Urothelium cell line (cell line): Measurements from ENCODE around the gene ZNF382.
"Not testable (repeated sequence)": the region's sequence is repeated elsewhere in the genome, so short reads cannot be mapped to it uniquely, and the experiment has no call there.

Experiments
- DNase-seq: peaks from one replicate; pipeline ENCODE4 v3.0.0; 2011; ENCODE audit warnings: low spot score, mixed read lengths
- FAIRE-seq: peaks from 2 replicates; lab custom pipeline; 2011; peaks lifted over from hg19 to GRCh38; lab: Jason Lieb, UNC

ZNF382 gene

DNA sequence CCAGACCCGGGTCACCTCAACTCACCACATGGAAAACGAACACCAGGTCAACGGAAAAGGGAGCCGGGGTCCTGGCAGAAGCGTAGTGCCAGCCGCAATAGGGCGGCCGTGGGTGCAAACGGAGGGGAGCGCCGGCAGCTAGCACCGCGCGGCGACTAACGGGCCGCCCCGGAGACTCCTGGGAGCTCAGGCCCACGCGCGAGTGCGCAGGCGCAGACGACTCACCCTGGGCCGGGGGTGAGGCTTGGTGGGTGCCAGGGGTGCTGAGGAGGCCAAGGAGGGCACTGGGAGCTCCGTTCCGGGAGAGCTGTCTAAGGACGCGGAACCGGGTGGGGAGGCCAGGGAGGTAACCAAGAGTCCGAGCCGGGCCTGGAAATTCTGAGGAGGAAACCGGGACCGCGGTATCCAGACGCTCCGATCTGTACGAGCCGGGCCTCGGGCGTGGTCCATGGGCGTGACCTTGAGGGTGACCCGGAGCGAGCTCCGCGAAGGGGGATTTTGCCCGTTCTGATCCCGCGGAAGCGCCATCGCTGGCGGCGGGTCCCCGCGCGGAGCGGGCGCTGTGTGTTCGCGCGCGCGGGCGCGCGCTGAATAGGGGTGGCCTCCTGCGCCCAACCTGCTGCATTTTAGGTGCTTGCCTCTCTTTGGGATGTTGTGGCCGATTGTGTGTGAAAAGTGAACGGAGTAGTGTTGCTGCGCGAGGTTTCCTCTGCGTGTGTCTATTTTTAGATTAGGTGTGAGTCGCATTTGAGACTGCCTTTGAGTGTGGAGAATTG lies at the start of gene ZNF382:
ZNF382 (plus strand) TSS at position 213 of the 776 bp plus-strand sequence. CDS start 4,602 bp downstream, outside the sequence.
- FAIRE-seq = no peak
- no peak for DNase-seq

DNA sequence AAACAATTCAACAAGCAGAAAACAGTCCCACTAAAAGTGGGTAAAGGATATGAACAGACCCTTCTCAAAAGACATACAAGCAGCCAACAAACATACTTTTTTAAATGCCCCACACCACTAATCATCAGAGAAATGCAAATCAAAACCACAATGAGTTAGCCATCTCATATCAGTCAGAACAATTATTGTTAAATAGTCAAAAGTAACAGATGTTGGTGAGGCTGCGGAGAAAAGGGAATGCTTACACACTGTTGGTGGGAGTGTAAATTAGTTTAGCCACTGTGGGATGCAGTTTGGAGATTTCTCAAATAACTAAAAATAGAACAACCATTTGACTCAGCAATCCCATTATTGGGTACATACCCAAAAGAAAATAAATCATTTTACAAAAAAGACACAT lies 40.7 kb upstream of the ZNF382 start:
- no peak for FAIRE-seq

DNA sequence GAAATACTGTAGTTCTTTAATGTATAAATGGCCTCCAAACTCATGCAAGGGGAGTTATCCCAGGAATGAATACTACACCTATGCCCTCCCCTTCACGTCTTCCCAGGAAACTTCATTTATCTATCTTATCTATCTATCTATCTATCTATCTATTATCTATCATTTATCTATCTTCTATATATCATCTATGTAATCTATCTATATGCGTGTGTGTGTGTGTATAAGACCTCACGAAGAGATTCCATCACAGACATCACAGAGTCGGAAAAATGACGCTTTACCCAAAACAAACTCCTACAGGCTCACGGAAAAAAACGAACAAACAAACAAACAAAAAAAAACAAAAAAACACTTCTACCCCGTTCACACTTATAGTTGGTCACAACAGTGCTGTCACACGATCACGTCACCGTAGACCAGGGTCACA lies 32.5 kb upstream of the ZNF382 start:
- DNase-seq (no peak), FAIRE-seq (peak; percentile 52)

More for the DNA sequence above, 40.7 kb upstream of the ZNF382 start:
- DNase-seq = no peak

DNA sequence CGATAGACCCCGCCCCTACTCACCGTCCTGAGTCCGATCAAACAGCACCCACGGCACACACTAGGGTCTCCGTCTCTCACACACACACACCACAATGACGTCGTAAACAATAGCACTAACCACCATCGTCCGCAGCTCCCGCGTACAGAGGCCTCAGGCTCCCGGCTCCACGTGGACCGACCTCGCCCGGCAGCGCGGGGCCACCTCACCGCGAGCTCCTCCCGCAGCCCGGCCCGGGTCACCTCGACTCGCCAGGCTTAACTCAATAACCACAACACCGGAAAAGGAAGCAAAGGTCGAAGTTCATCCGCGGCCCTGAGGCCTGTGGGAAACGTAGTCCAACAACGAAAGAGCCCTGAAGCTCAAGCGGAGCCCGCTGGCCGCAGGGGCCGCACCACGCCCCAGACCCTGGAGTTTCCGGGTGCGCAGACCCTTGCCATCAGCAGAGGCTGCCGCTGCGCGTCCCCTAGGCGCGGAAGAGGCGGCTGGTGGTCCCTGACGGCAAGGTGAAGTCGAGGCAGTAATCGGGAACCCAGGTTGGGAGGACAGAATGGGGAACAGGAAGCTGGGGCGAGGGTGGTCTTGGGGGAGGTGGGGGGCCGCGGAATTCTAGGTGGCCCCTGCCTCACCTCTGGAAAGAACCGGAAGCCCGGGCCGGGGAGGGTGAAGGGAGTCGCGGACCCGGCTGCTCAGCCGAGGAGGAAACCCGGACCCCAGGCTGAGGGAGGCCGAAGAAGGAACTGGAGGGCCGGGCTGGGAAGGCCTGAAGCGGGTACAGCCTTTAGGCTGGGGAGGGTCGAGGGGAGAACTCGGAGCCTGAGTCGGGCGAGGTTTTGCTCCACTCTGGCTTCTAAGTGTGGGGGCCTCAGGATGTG lies 31.9 kb upstream of the ZNF382 start, which contains the start of gene ZNF529:
ZNF529 (minus strand) TSS at position 273 of the 875 bp plus-strand sequence. CDS start 946 bp downstream, outside the sequence.
- FAIRE-seq (peak; percentile 55), DNase-seq (peak; percentile 91)

DNA sequence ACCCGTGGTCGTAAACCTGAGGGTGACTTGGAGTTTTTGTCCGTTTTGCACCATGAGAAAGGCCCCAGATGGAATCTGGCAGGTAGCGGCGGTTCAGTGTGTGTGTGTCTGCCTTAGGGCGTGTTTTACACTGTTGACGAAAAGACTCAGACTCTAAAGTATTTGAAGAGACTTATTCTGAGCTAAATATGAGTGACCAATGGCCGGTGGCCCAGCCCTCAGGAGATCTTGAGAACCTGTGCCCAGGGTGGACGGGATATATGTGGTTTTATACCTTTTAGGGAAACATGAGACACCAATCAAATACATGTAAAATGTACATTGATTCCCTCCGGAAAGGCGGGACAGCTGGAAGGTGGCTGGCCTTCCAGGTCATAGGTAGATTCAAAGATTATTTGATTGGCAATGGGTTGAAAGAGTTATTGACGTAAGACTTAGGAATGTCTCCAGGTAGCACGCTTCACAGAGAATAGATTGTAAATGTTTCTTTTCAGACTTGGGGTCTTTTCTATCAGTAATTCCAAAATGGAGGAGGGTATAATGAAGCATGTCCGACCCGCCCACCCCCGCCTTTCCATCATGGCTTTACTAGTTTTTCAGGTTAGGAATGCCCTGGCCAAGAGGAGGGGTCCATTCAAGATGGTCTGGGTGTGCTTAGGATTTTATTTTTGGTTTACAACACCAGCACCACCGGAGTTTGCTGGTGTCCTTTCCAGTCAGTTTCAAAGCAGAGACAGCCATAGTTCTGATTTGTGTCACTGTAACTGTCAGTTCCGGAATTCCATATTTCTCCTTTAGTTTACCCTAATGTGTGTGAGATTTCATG lies 31.0 kb upstream of the ZNF382 start:
- no peak for FAIRE-seq
- DNase-seq = no peak

DNA sequence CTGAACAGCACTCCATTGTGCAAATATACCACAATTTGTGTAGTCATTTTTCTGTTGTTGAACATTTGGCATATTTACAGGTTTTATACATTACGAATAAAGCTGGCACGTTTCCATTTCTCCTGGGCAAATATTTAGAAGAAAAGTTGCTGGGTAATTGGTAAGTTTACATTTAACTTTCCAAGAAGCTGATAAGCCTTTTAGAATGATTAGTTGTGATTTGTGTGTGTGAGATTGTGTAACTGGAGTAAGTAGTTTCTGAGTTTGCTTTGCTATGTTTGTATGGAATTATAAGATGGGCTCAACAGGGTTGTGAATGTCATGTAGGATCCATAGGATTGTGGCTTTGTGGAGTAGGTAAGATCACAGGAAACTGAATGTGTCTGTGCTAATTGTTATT lies 30.4 kb upstream of the ZNF382 start:
- FAIRE-seq (no peak), DNase-seq (no peak)

DNA sequence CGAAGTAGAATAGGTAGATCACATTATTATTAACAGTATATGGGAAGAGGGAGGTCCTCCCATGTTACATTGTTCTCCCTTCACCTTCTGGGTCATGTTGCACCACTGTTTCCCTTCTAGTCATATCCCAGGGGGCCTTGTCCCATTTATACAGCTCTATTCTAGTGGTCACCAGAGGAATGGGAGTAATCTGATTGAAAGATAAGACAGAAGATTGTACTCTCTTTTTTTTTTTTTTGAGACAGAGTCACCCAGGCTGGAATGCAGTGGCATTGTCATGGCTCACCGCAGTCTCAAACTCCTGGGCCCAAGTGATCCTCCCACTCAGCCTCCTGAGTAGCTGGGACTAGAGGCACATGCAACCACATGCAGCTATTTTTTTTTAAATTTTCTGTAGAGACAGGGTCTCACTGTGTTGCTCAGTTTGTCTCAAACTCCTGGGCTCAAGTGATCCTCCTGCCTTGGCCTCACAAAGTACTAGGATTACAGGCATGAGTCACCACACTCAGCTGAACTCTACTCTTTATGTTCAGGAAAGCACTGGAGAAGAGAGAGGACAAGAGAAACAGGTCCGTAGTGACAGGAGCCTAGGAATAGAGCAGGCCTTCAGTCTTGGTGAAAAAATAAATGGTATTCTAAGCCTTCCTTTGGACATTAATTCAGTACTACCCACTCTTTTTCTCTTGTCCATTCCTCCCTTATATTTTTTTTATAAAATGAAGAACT lies 27.7 kb upstream of the ZNF382 start:
- FAIRE-seq = no peak
- DNase-seq = no peak

DNA sequence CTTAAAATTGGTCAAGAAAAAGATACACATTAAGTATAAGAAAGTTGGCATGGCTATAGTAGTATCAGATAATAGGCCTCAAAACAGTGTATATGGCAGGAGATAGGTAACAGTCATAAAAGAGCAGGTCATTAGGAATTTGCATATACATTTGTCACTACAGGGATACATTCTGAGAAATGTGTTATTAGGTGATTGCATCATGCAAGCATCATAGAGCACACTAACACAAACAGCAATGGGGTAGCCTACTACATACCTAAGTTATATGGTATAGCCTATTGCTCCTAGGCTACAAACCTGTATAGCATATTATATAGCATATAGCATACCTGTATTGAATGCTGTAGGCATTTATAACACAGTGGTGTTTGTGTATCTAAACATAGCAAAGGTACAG lies 25.9 kb upstream of the ZNF382 start:
- FAIRE-seq = no peak
- DNase-seq = no peak

DNA sequence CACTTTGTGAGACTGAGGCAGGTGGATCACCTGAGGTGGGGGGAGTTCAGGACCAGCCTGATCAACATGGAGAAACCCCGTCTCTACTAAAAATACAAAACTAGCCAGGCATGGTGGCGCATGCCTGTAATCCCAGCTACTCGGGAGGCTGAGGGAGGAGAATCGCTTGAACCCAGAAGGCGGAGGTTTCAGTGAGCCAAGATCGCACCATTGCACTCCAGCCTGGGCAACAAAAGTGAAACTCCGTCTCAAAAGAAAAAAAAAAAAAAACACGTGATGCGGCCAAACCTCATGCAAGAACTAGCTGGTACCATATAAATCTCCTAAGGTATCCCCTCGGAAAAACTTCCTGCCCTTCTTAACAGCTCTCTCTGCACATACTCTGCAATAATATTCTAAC lies 2.4 kb upstream of the ZNF382 start:
- not testable (repeated sequence) for DNase-seq, FAIRE-seq

DNA sequence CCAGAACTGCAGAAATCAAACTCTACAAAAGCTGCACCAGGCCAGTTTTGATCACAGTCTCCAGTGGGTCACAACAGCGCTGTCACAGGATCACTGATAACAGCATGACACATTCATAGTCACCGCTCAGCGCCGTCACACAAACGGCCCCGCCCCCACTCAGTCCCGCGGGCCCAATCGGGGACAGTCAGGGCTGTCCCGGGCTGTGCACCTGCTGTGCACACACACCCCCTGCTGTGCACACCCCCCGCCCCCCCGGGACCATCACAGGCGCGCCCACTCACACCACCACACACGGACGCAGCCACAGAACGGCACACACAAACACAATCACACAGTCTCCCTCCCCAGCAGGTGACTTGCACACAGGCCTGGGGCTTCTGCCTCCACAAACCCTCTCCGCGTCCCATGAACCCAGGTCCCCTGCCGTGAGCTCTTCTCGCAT lies 435 bp upstream of the ZNF382 start:
- no peak for DNase-seq

DNA sequence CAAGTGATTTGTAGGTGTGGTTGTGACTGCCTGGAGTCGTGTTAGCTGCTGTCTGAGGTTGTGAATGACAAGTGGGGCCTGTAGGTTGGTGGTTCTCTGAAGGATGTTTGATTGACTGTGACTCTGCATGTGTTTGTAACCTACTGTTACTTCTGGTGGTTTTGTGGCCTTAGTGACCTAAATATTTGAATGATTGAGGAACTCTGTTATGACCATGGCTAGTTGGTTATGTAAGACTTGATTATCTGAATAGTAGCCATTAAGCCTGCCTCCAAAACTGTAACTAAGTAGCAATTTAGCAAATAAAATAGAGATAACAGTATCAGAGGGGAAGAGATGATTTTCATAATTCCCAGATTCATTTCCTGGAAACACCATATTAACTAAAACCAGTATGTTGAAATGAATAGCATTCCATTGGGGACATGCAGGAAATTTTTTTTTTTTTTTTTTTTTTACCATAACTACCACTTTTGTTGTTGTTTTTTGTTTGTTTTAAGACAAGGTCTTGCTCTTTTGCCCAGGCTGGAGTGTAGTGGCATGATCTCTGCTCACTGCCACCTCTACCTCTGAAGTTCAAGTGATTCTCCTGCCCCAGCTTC lies 865 bp downstream of the ZNF382 start:
- FAIRE-seq (no peak), DNase-seq (no peak)

More for the DNA sequence above, 435 bp upstream of the ZNF382 start:
- FAIRE-seq = no peak

DNA sequence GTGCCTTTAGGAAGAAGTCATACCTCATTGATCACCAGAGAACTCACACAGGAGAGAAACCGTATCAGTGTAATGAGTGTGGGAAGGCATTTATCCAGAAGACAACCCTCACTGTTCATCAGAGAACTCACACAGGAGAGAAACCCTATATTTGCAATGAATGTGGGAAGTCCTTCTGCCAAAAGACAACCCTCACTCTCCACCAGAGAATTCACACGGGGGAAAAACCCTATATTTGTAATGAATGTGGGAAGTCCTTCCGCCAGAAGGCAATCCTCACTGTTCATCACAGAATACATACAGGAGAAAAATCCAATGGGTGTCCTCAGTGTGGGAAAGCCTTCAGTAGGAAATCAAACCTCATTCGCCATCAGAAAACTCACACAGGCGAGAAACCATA lies 21.9 kb downstream of the ZNF382 start:
- FAIRE-seq (no peak), DNase-seq (no peak)

DNA sequence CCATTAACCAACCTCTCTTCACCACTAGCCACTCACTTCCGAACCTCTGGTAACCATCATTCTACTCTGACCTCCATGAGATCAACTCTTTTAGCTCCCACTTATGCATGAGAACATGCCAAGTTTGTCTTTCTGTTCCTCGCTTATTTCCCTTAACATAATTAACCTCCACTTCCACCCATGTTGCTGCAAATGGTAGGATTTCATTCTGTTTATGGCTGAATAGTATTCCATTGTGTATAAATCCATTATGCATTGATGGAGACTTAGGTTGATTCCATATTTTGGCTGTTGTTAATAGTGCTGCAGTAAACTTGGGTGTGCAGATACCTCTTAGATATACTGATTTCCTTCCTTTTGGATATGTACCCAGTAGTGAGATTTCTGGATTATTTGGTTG lies 30.2 kb downstream of the ZNF382 start:
- FAIRE-seq (no peak), DNase-seq (no peak)

DNA sequence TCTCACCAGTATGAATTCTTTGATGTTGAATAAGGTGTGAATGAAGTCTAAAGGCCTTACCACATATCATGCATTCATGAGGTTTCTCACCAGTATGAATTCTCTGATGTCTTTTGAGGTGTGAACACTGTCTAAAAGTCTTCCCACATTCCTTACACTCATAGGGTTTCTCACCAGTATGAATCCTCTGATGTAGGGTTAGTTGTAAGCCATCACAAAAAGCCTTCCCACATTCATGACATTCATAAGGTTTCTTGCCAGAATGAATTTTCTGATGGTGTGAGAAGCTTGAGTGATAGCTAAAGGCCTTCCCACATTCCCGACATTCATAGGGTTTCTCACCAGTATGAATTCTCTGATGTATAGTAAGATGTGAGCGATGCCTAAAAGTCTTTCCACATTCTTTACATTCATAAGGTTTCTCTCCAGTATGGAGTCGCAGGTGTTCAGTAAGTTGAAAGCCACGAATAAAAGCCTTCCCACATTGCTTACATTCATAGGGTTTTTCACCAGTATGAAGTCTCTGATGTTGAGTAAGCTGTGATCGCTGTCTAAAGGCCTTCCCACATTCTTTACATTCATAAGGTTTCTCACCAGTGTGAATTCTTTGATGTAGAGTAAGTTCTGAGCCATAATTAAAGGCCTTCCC lies 33.9 kb downstream of the ZNF382 start:
- DNase-seq = no peak
- no peak for FAIRE-seq

DNA sequence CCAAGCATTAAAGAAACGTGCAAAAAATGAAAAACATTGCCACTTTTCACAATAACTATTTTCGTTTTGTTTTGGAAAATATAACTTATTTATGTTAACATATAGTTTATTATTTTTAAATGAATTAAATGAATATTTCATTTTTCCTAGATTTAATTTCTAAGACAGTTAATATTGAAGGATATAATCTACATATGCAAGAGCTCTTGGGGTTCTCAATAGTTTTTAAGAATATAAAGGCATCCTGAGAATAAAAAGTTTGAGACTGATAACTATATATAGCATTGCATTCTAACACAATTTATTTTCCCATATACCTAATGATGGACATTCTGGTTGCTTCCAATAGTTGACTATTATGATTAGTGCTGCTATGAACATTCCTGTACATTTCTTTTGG lies 41.6 kb downstream of the ZNF382 start:
- no peak for FAIRE-seq
- no peak for DNase-seq

DNA sequence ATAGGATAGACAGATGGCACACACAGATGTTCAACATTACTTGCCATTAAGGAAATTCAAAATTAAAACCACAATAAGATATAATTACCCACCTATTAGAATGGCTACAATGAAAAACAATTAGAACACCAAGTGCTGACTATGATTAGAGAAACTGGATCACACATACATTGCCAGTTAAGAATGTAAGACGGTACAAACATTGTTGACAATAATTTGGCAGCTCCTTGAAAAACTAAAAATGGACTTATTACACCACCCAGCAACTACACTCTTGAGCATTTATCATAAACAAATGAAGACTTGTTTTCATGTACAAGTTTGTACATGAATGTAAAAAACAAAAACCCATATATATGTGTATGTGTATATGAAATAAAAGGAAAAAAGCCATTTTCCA lies 47.8 kb downstream of the ZNF382 start:
- FAIRE-seq = no peak
- DNase-seq = no peak

DNA sequence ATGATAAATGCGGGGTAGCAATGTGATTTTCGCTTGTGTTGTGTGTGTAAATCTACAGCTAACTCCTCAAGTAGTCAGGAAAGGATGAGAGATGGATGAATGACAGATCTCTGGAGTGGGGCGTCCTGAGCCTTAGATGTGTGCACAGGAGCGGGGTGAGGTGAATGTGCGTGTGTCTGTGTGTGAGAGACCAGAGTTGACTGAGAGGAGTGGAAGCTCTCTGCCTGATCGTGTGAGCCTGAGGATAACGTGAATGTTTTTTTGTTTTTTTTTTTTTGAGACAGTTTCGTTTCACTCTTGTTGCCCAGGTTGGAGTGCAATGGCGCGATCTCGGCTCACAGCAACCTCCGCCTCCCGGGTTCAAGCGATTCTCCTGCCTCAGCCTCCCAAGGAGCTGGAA lies 60.7 kb downstream of the ZNF382 start:
- no peak for DNase-seq
- FAIRE-seq = no peak

DNA sequence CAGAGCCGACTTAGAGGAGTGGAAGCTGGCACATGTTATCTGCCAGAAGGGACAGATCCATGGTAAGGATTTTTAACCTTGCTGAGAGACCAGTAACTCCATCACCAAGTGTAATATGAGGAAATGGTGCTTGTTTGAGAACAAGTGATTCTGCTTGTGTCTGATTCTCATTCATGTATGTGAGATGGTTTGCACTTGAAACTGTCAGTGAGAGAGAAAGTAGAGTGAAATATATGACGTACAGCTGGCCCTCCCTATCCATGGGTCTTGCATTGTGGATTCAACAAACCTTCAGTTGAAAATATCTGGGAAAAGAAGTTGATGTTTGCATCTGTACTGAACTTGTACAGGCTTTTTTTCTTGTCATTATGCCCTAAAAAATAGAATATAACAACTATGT lies 63.5 kb downstream of the ZNF382 start:
- no peak for DNase-seq
- no peak for FAIRE-seq

DNA sequence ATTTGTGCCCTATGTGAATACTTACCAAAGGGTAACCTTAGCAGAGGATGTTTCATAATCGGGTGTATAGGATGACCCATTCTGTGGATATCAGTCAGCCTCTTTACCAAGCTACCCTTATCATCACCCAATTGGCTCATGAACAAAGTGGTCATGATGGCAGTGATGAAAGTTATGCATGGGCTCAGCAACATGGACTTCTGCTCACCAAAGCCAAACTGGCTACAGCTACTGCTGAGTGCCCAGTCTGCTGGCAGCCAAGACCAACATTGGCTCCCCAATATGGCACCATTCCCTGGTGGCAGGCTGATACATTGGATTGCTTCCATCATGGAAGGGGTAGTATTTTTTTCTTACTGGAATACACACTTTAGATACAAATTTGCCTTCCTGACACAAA lies 67.3 kb downstream of the ZNF382 start:
- no peak for FAIRE-seq
- DNase-seq = no peak
